IMR-90 (cell line): ENCODE results near the gene PANK2. TPM values are rescaled to one million over a fixed set of nuclear protein-coding genes. Genes with fewer than 3 reads are reported as not detected.

Experiments
- ATAC-seq: fragments of 200-7000 bp; cut with Tn5 transposase; 2 replicates; pipeline ENCODE4 v1.9.1; 2020; ENCODE audit warnings: low read depth, mild to moderate bottlenecking, moderate library complexity
- BruUV-seq: library from RNA; stranded (reverse); fragments of 400-500 nt; replicated peaks from 2 replicates; lab custom pipeline; 2021; lab: Mats Ljungman, UMichigan
- CTCF ChIA-PET: fragments of 300-600 bp; formaldehyde crosslinking; extraction: SDS; loops from one replicate; lab custom pipeline; 2021; ENCODE audit warnings: antibody characterized with exemption; lab: Yijun Ruan, JAX
- POLR2A ChIA-PET: fragments of 300-600 bp; sonication (Branson Sonifier 250); formaldehyde crosslinking; loops from one replicate; lab custom pipeline; 2022; ENCODE audit warnings: antibody characterized with exemption; ENCODE audit not compliant: unreplicated experiment; lab: Charles Lee
- DNase-seq: peaks from one replicate; pipeline ENCODE4 v3.0.0; 2013
- H2AFZ ChIP-seq: replicated peaks from 2 replicates; pipeline ENCODE3; 2013; ENCODE audit warnings: low read length, mild to moderate bottlenecking; ENCODE audit not compliant: poor library complexity
- H2AK5ac ChIP-seq: 2 replicates; pipeline ENCODE4 v1.6.1; 2013; ENCODE audit warnings: low read depth, low read length, inconsistent platforms
- H2AK9ac ChIP-seq: replicated peaks from 2 replicates; pipeline ENCODE3; 2013; ENCODE audit warnings: mild to moderate bottlenecking, low read depth, low read length, moderate library complexity; ENCODE audit not compliant: poor library complexity
- H2BK120ac ChIP-seq: 2 replicates; pipeline ENCODE4 v1.6.1; 2013; ENCODE audit warnings: low read depth, low read length, inconsistent platforms
- H2BK15ac ChIP-seq: 3 replicates; pipeline ENCODE4 v1.6.1; 2013; ENCODE audit warnings: low read depth, low read length, inconsistent platforms
- H2BK20ac ChIP-seq: 2 replicates; pipeline ENCODE4 v1.6.1; 2013; ENCODE audit warnings: low read depth, mild to moderate bottlenecking, inconsistent platforms, low read length, moderate library complexity
- H2BK5ac ChIP-seq: 2 replicates; pipeline ENCODE4 v1.6.1; 2013; ENCODE audit warnings: mild to moderate bottlenecking, low read depth, low read length, inconsistent platforms; ENCODE audit not compliant: poor library complexity, severe bottlenecking
- H3K14ac ChIP-seq: replicated peaks from 2 replicates; pipeline ENCODE4 v1.6.1; 2013; ENCODE audit warnings: low read depth, low read length, inconsistent platforms
- H3K18ac ChIP-seq: 2 replicates; pipeline ENCODE4 v1.6.1; 2013; ENCODE audit warnings: low read depth, low read length, control low read depth
- H3K23ac ChIP-seq: 2 replicates; pipeline ENCODE4 v1.6.1; 2013; ENCODE audit warnings: low read depth, low read length, inconsistent platforms
- H3K27ac ChIP-seq: 2 replicates; pipeline ENCODE4 v1.5.1; 2013; ENCODE audit warnings: mild to moderate bottlenecking, control low read depth, low read length; ENCODE audit not compliant: insufficient read depth
- H3K27me3 ChIP-seq: 2 replicates; pipeline ENCODE4 v1.6.1; 2013; ENCODE audit warnings: low read length; ENCODE audit not compliant: control insufficient read depth, insufficient read depth
- H3K36me3 ChIP-seq: 2 replicates; pipeline ENCODE4 v1.6.1; 2013; ENCODE audit warnings: low read length, mixed read lengths; ENCODE audit not compliant: control insufficient read depth, insufficient read depth
- H3K4ac ChIP-seq: 2 replicates; pipeline ENCODE4 v1.6.1; 2013; ENCODE audit warnings: low read depth, low read length, inconsistent platforms
- H3K4me1 ChIP-seq: 2 replicates; pipeline ENCODE4 v1.6.1; 2013; ENCODE audit warnings: low read length, mixed read lengths; ENCODE audit not compliant: control insufficient read depth, insufficient read depth
- H3K4me2 ChIP-seq: 2 replicates; pipeline ENCODE4 v1.6.1; 2013; ENCODE audit warnings: low read depth, mild to moderate bottlenecking, control low read depth, low read length, moderate library complexity
- H3K4me3 ChIP-seq: 2 replicates; pipeline ENCODE4 v1.5.1; 2013; ENCODE audit warnings: low read depth, mild to moderate bottlenecking, control low read depth, low read length, moderate library complexity; ENCODE audit not compliant: insufficient read depth
- H3K56ac ChIP-seq: 2 replicates; pipeline ENCODE4 v1.6.1; 2013; ENCODE audit warnings: low read length, inconsistent platforms; ENCODE audit not compliant: insufficient read depth; ENCODE audit errors: extremely low read depth
- H3K79me1 ChIP-seq, 2 experiments: 2 replicates each; pipeline ENCODE4 v1.6.1; 2013; ENCODE audit warnings: low read length in 2 of 2, inconsistent platforms in 1 of 2, low read depth in 1 of 2
- H3K9ac ChIP-seq: 2 replicates; pipeline ENCODE4 v1.6.1; 2013; ENCODE audit warnings: low read depth, low read length, control low read depth
- H3K9me1 ChIP-seq: 2 replicates; pipeline ENCODE4 v1.6.1; 2013; ENCODE audit warnings: low read length, inconsistent platforms; ENCODE audit not compliant: insufficient read depth
- H3K9me3 ChIP-seq: 2 replicates; pipeline ENCODE4 v1.6.1; 2013; ENCODE audit warnings: low read length; ENCODE audit not compliant: control insufficient read depth, insufficient read depth
- H4K20me1 ChIP-seq: 2 replicates; pipeline ENCODE4 v1.6.1; 2013; ENCODE audit warnings: low read length, inconsistent platforms; ENCODE audit not compliant: insufficient read depth
- H4K5ac ChIP-seq: 2 replicates; pipeline ENCODE4 v1.6.1; 2013; ENCODE audit warnings: mild to moderate bottlenecking, low read depth, low read length, control low read depth
- H4K8ac ChIP-seq, 2 experiments: 2 replicates each; pipeline ENCODE4 v1.6.1; 2013; ENCODE audit warnings: low read depth in 2 of 2, low read length in 2 of 2, control low read depth in 1 of 2, inconsistent platforms in 1 of 2
- H4K91ac ChIP-seq: 2 replicates; pipeline ENCODE4 v1.6.1; 2013; ENCODE audit warnings: low read depth, low read length, inconsistent platforms; ENCODE audit not compliant: insufficient read depth
- BHLHE40 ChIP-seq: fragments of 150-350 bp; IDR thresholded peaks from 2 replicates; pipeline ENCODE4 v1.6.1; 2016; ENCODE audit warnings: mild to moderate bottlenecking, low read depth, low read length
- CEBPB ChIP-seq: IDR thresholded peaks from 2 replicates; pipeline ENCODE4 v1.6.1; 2012; ENCODE audit warnings: low read depth, low read length, improper control_type of control experiment
- CHD1 ChIP-seq: IDR thresholded peaks from 2 replicates; pipeline ENCODE4 v1.6.1; 2012; ENCODE audit warnings: low read depth, low read length, improper control_type of control experiment
- ELK1 ChIP-seq: fragments of 150-350 bp; IDR thresholded peaks from 2 replicates; pipeline ENCODE4 v1.6.1; 2016; ENCODE audit warnings: low read depth, mild to moderate bottlenecking, low read length, moderate library complexity, borderline replicate concordance
- FOS ChIP-seq: fragments of 150-350 bp; IDR thresholded peaks from 2 replicates; pipeline ENCODE4 v1.6.1; 2016; ENCODE audit warnings: low read depth, low read length
- MAFK ChIP-seq: IDR thresholded peaks from 2 replicates; pipeline ENCODE4 v1.6.1; 2012; ENCODE audit warnings: low read depth, low read length, improper control_type of control experiment
- MAZ ChIP-seq: IDR thresholded peaks from 2 replicates; pipeline ENCODE4 v1.6.1; 2012; ENCODE audit warnings: low read depth, mild to moderate bottlenecking, low read length, improper control_type of control experiment, moderate library complexity, borderline replicate concordance
- MXI1 ChIP-seq: IDR thresholded peaks from 2 replicates; pipeline ENCODE4 v1.6.1; 2012; ENCODE audit warnings: low read depth, mild to moderate bottlenecking, low read length, moderate library complexity, borderline replicate concordance
- NFE2L2 ChIP-seq: fragments of 150-350 bp; IDR thresholded peaks from 2 replicates; pipeline ENCODE4 v1.6.1; 2016; ENCODE audit warnings: low read depth, mild to moderate bottlenecking, low read length
- POLR2A ChIP-seq: IDR thresholded peaks from 2 replicates; pipeline ENCODE4 v1.6.1; 2012; ENCODE audit warnings: mild to moderate bottlenecking, low read depth, low read length
- RAD21 ChIP-seq: IDR thresholded peaks from 2 replicates; pipeline ENCODE4 v1.6.1; 2012; ENCODE audit warnings: low read length, improper control_type of control experiment
- RCOR1 ChIP-seq: IDR thresholded peaks from 2 replicates; pipeline ENCODE4 v1.6.1; 2012; ENCODE audit warnings: mild to moderate bottlenecking, low read length, improper control_type of control experiment; ENCODE audit not compliant: insufficient replicate concordance
- RFX5 ChIP-seq: IDR thresholded peaks from 2 replicates; pipeline ENCODE4 v1.8.0; 2012; ENCODE audit warnings: low read depth, mild to moderate bottlenecking, low read length, moderate library complexity
- SMC3 ChIP-seq: fragments of 150-350 bp; IDR thresholded peaks from 2 replicates; pipeline ENCODE4 v1.6.1; 2016; ENCODE audit warnings: low read depth, mild to moderate bottlenecking, antibody characterized with exemption, low read length, moderate library complexity
- WGBS, 2 experiments: methylation state at CpG; one replicate each; pipeline versions ENCODE4 v1.1.5 to v1.1.7; 2013; ENCODE audit warnings: missing lambda C conversion rate in 2 of 2; ENCODE audit not compliant: insufficient read length in 1 of 2; ENCODE audit errors: extremely low coverage in 2 of 2; 5-methylcytosine and 5-hydroxymethylcytosine counted together
- dilution Hi-C: fragments of 300-500 bp; cut with HindIII; formaldehyde crosslinking; loops from one replicate; pipeline ENCODE4 v1.14.3; 2018; ENCODE audit warnings: low sequenced_read_pairs; ENCODE audit not compliant: unreplicated experiment
- in situ Hi-C: fragments of 300-500 bp; cut with MboI; formaldehyde crosslinking; loops from 3 replicates; pipeline ENCODE4 v1.14.3; 2019; ENCODE audit warnings: low sequenced_read_pairs, inconsistent platforms, mixed read lengths
- intact Hi-C: fragments of 100-400 bp; cut with micrococcal nuclease; formaldehyde crosslinking; loops from 2 replicates; pipeline ENCODE4 v1.10.0; 2022
- polyA plus RNA-seq, 3 experiments: library from polyadenylated mRNA; depleted of rRNA; stranded (reverse); fragments of >200 nt; gene quantifications; 2 replicates each; pipeline ENCODE4 v1.2.3, GENCODE V29; 2012; ENCODE audit warnings: low replicate concordance in 1 of 3
- total RNA-seq: library from RNA; depleted of rRNA; stranded (reverse); fragments of >200 nt; gene quantifications from 2 replicates; pipeline ENCODE4 v1.2.3, GENCODE V29; 2012
- TF ChIP-seq, protein P1 (sequence below): fragments of 150-350 bp; IDR thresholded peaks from 2 replicates; pipeline ENCODE4 v1.6.1; 2017; ENCODE audit warnings: mild to moderate bottlenecking, antibody characterized with exemption, low read length, low read depth
- TF ChIP-seq, protein P2 (sequence below): conservative IDR thresholded peaks from 2 replicates; pipeline ENCODE4 v1.5.1; 2012; ENCODE audit warnings: mild to moderate bottlenecking, low read depth, low read length, improper control_type of control experiment

PANK2 gene
- total and polyA plus RNA-seq, 2 of the 4 experiments (the other 2 are of a cell fraction) = 17.7 to 28.1 TPM

GRCh38 chr20:3885715-3886114 lies 3.5 kb upstream of the PANK2 start:
- H2BK5ac ChIP-seq = no peak overlapping the region
- ChIA-PET POLR2A (no interaction called here), CTCF (no interaction called here)
- no peak overlapping the region for H3K27ac ChIP-seq
- WGBS, 2 experiments = no CpG with 5 or more reads among the region's 3 CpGs
- no peaks in the 10 kb centered on the region for H3K27me3 ChIP-seq
- H3K9ac ChIP-seq = no peak overlapping the region
- no peaks in the 10 kb centered on the region for H3K9me3 ChIP-seq
- intact Hi-C loops (loop anchor here (5.0 kb wide), 1 partner anchor 187 kb away; no protein-coding TSS in a partner anchor), in situ Hi-C loops (no loop called here), dilution Hi-C loops (no loop called here)
- no peak overlapping the region for H3K14ac ChIP-seq
- H3K36me3 ChIP-seq = peaks cover 2% of the 10 kb centered on the region; the same call in 1 of the 2 replicates
- H3K23ac ChIP-seq = no peak overlapping the region
- no peak for DNase-seq
- H3K79me1 ChIP-seq = peaks cover 25 to 53% of the 10 kb centered on the region in 2 experiments
- no peak overlapping the region for H2BK20ac ChIP-seq
- no peak overlapping the region for H3K18ac ChIP-seq
- BruUV-seq = no TSS peak
- H2AK9ac ChIP-seq = no peak overlapping the region
- no peak for TF ChIP-seq ELK1
- TF ChIP-seq POLR2A = no peak
- no peak for TF ChIP-seq RFX5
- TF ChIP-seq, protein P1, sequence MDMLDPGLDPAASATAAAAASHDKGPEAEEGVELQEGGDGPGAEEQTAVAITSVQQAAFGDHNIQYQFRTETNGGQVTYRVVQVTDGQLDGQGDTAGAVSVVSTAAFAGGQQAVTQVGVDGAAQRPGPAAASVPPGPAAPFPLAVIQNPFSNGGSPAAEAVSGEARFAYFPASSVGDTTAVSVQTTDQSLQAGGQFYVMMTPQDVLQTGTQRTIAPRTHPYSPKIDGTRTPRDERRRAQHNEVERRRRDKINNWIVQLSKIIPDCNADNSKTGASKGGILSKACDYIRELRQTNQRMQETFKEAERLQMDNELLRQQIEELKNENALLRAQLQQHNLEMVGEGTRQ = no peak
- TF ChIP-seq CHD1 = no peak
- TF ChIP-seq NFE2L2 = no peak
- TF ChIP-seq MAFK = no peak
- TF ChIP-seq, protein P2, sequence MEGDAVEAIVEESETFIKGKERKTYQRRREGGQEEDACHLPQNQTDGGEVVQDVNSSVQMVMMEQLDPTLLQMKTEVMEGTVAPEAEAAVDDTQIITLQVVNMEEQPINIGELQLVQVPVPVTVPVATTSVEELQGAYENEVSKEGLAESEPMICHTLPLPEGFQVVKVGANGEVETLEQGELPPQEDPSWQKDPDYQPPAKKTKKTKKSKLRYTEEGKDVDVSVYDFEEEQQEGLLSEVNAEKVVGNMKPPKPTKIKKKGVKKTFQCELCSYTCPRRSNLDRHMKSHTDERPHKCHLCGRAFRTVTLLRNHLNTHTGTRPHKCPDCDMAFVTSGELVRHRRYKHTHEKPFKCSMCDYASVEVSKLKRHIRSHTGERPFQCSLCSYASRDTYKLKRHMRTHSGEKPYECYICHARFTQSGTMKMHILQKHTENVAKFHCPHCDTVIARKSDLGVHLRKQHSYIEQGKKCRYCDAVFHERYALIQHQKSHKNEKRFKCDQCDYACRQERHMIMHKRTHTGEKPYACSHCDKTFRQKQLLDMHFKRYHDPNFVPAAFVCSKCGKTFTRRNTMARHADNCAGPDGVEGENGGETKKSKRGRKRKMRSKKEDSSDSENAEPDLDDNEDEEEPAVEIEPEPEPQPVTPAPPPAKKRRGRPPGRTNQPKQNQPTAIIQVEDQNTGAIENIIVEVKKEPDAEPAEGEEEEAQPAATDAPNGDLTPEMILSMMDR = no peak
- TF ChIP-seq CEBPB = no peak
- no peak for TF ChIP-seq FOS
- no peak for TF ChIP-seq MXI1
- no peak for TF ChIP-seq SMC3
- no peak for TF ChIP-seq BHLHE40
- TF ChIP-seq RCOR1 = no peak
- TF ChIP-seq RAD21 = no peak
- TF ChIP-seq MAZ = no peak
- H2AFZ ChIP-seq = no peak overlapping the region
- H3K4me1 ChIP-seq = peaks cover 4% of the 10 kb centered on the region; the same call in 1 of the 2 replicates
- H4K20me1 ChIP-seq = peaks cover 11% of the 10 kb centered on the region
- H3K9me1 ChIP-seq = peaks cover 6% of the 10 kb centered on the region
- no peak overlapping the region for H3K56ac ChIP-seq
- no peak overlapping the region for H2BK120ac ChIP-seq
- H3K4me3 ChIP-seq = no peak overlapping the region
- no peak overlapping the region for H4K91ac ChIP-seq
- H2AK5ac ChIP-seq = no peak overlapping the region
- H2BK15ac ChIP-seq = no peak overlapping the region
- H3K4me2 ChIP-seq = no peak overlapping the region
- no peak overlapping the region for H4K8ac ChIP-seq
- no peak overlapping the region for H4K5ac ChIP-seq
- ATAC-seq = no peak
- no peak overlapping the region for H3K4ac ChIP-seq
